ENCODE measurements around the gene NANOS2. TPM values are rescaled to one million over a fixed set of nuclear protein-coding genes. Genes with fewer than 3 reads are reported as not detected.

The NANOS2 gene
- total and polyA plus RNA-seq, 2 of the 4 experiments (the other 2 are of a cell fraction), result not detected

GRCh38 chr19:45922281-45922680, 7.7 kb upstream of the NANOS2 start:
- dilution Hi-C loops (cut with HindIII; ENCODE audit: low sequenced_read_pairs, unreplicated experiment) (no loop called here), in situ Hi-C loops (cut with MboI; ENCODE audit: low sequenced_read_pairs) (no loop called here), intact Hi-C loops (cut with micrococcal nuclease) (loop anchor here (10.0 kb wide), 1 partner anchor 73 kb away; the partner anchor contains the start of gene CCDC61)
- WGBS, 2 experiments (ENCODE audit: extremely low coverage in 2 of 2, insufficient read length in 1 of 2), result 48% methylated on average over 5 of the region's 9 CpGs; no CpG with 5 or more reads in 1 of the 2 experiments
- H3K9me3 ChIP-seq (ENCODE audit: control insufficient read depth, insufficient read depth, low read length), result no peaks in the 10 kb centered on the region
- H3K4ac ChIP-seq (ENCODE audit: low read depth, low read length), result no peak overlapping the region
- no peak overlapping the region for H2AK9ac ChIP-seq (replicated peaks; ENCODE audit: low read depth, low read length, poor library complexity)
- H4K20me1 ChIP-seq (ENCODE audit: insufficient read depth, low read length), result no peaks in the 10 kb centered on the region
- no peak overlapping the region for H2BK120ac ChIP-seq (ENCODE audit: low read depth, low read length)
- no peak overlapping the region for H3K23ac ChIP-seq (ENCODE audit: low read depth, low read length)
- no peaks in the 10 kb centered on the region for H3K36me3 ChIP-seq (ENCODE audit: control insufficient read depth, insufficient read depth, low read length)
- no peak overlapping the region for H4K8ac ChIP-seq (ENCODE audit: low read depth in 2 of 2, low read length in 2 of 2)
- DNase-seq, result no peak
- H3K56ac ChIP-seq (ENCODE audit: extremely low read depth, insufficient read depth, low read length), result no peak overlapping the region
- no peak overlapping the region for H3K4me2 ChIP-seq (ENCODE audit: low read depth, low read length)
- no peak overlapping the region for H2BK20ac ChIP-seq (ENCODE audit: low read depth, low read length)
- no peak overlapping the region for H2BK5ac ChIP-seq (ENCODE audit: low read depth, low read length, poor library complexity, severe bottlenecking)
- no peak overlapping the region for H3K18ac ChIP-seq (ENCODE audit: low read depth, low read length)
- ATAC-seq (ENCODE audit: low read depth), result no peak
- no peak overlapping the region for H3K14ac ChIP-seq (replicated peaks; ENCODE audit: low read depth, low read length)
- H3K4me1 ChIP-seq (ENCODE audit: control insufficient read depth, insufficient read depth, low read length), result no peaks in the 10 kb centered on the region
- no peak overlapping the region for H3K9ac ChIP-seq (ENCODE audit: low read depth, low read length)
- H2AK5ac ChIP-seq (ENCODE audit: low read depth, low read length), result no peak overlapping the region
- no peaks in the 10 kb centered on the region for H3K79me1 ChIP-seq (ENCODE audit: low read depth in 1 of 2, low read length in 2 of 2)
- H3K27ac ChIP-seq (ENCODE audit: insufficient read depth, low read length), result no peak overlapping the region
- H3K4me3 ChIP-seq (ENCODE audit: insufficient read depth, low read depth, low read length), result no peak overlapping the region
- no TSS peak for BruUV-seq (replicated peaks)
- H3K27me3 ChIP-seq (ENCODE audit: control insufficient read depth, insufficient read depth, low read length), result peaks cover 22% of the 10 kb centered on the region
- no peak overlapping the region for H2BK15ac ChIP-seq (ENCODE audit: low read depth, low read length)
- no peak overlapping the region for H4K91ac ChIP-seq (ENCODE audit: insufficient read depth, low read depth, low read length)
- CTCF ChIA-PET, result no interaction called here
- POLR2A ChIA-PET (ENCODE audit: unreplicated experiment), result no interaction called here
- H3K9me1 ChIP-seq (ENCODE audit: insufficient read depth, low read length), result no peaks in the 10 kb centered on the region
- H4K5ac ChIP-seq (ENCODE audit: low read depth, low read length), result no peak overlapping the region
- TF ChIP-seq FOS (IDR thresholded peaks at IDR 0.05; ENCODE audit: low read depth, low read length) (no peak), CTCF (conservative IDR thresholded peaks at IDR 0.05; ENCODE audit: low read depth, low read length) (0 out of 2 replicates have a peak, but pooled peaks have one; percentile 8)
- no peak overlapping the region for H2AFZ ChIP-seq (replicated peaks; ENCODE audit: low read length, poor library complexity)
